ENCODE measurements around the gene IFT88.

The IFT88 gene

GRCh38 chr13:20686863-20687579, 120.1 kb downstream of the IFT88 start:
- DNase-seq, result no peak

- no peak for DNase-seq
These were observed 122.3 kb downstream of the IFT88 start for GRCh38 chr13:20689291-20689690.

- no peak for DNase-seq
These were observed 124.7 kb downstream of the IFT88 start for GRCh38 chr13:20691616-20692015.

GRCh38 chr13:20696073-20696472, 129.1 kb downstream of the IFT88 start:
- DNase-seq, result no peak

- no peak for DNase-seq
These were observed 132.8 kb downstream of the IFT88 start for GRCh38 chr13:20699715-20700114.

GRCh38 chr13:20700288-20700687, 133.3 kb downstream of the IFT88 start:
- no peak for DNase-seq

GRCh38 chr13:20701461-20701860, 134.5 kb downstream of the IFT88 start:
- DNase-seq, result no peak

- no peak for DNase-seq
These were observed 135.6 kb downstream of the IFT88 start for GRCh38 chr13:20702530-20702914.

- DNase-seq, result peak; percentile 63
These were observed 136.2 kb downstream of the IFT88 start, which contains the start of gene IL17D for GRCh38 chr13:20702915-20703779. IL17D (plus strand) TSS chr13:20703699; CDS start chr13:20704002, 303 bp downstream.

GRCh38 chr13:20703780-20704458, 137.0 kb downstream of the IFT88 start:
- peak; percentile 98 for DNase-seq

GRCh38 chr13:20704459-20705069, 137.6 kb downstream of the IFT88 start:
- no peak for DNase-seq

- DNase-seq, result no peak
These were observed 139.7 kb downstream of the IFT88 start for GRCh38 chr13:20706661-20707060.

- no peak for DNase-seq
These were observed 141.3 kb downstream of the IFT88 start for GRCh38 chr13:20708216-20708615.

- no peak for DNase-seq
These were observed 142.4 kb downstream of the IFT88 start for GRCh38 chr13:20709369-20709768.

GRCh38 chr13:20709782-20710181, 142.8 kb downstream of the IFT88 start:
- no peak for DNase-seq

- no peak for DNase-seq
These were observed 144.5 kb downstream of the IFT88 start for GRCh38 chr13:20711301-20712044.

GRCh38 chr13:20713014-20713376, 146.0 kb downstream of the IFT88 start:
- no peak for DNase-seq

- no peak for DNase-seq
These were observed 146.8 kb downstream of the IFT88 start for GRCh38 chr13:20713751-20714150.

- DNase-seq, result no peak
These were observed 147.2 kb downstream of the IFT88 start for GRCh38 chr13:20714161-20714560.

GRCh38 chr13:20714563-20715329, 147.8 kb downstream of the IFT88 start:
- DNase-seq, result no peak

GRCh38 chr13:20715330-20715712, 148.4 kb downstream of the IFT88 start:
- no peak for DNase-seq

- no peak for DNase-seq
These were observed 150.0 kb downstream of the IFT88 start for GRCh38 chr13:20716951-20717350.

Measured in 8988T (cell line).